ENCODE data around the gene TCIRG1. TPM values are rescaled to one million over a fixed set of nuclear protein-coding genes. Genes with fewer than 3 reads are reported as not detected.

The TCIRG1 gene
- total RNA-seq, 6 donors from 2014 or later = 141 to 919 (median 287) TPM

DNA sequence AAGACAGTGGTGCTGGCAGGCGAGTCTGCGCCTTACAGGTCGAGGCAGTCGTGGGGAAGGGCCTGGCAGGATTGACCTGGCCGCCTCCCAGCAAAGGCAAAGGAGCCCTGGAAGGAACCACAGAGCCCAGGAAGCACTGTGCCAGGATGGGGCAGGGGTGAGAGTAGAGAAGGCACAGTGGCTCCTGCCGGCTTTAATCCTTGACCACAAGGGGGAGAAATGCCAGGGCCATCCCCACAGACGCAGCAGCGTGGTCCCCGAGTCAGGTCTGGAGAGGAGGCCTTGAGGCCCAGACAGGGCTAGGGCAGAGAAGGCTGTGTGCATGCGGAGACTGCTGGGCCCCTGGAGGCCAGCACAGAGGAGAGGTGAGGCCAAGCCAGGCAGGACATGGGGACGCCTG lies 18.2 kb upstream of the TCIRG1 start:
- TF ChIP-seq, protein P1, sequence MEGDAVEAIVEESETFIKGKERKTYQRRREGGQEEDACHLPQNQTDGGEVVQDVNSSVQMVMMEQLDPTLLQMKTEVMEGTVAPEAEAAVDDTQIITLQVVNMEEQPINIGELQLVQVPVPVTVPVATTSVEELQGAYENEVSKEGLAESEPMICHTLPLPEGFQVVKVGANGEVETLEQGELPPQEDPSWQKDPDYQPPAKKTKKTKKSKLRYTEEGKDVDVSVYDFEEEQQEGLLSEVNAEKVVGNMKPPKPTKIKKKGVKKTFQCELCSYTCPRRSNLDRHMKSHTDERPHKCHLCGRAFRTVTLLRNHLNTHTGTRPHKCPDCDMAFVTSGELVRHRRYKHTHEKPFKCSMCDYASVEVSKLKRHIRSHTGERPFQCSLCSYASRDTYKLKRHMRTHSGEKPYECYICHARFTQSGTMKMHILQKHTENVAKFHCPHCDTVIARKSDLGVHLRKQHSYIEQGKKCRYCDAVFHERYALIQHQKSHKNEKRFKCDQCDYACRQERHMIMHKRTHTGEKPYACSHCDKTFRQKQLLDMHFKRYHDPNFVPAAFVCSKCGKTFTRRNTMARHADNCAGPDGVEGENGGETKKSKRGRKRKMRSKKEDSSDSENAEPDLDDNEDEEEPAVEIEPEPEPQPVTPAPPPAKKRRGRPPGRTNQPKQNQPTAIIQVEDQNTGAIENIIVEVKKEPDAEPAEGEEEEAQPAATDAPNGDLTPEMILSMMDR (IDR thresholded peaks at IDR 0.05) = peak in 4 of 6 experiments; percentile 11 to 56 (median 24)
- TF ChIP-seq POLR2AphosphoS5 (IDR thresholded peaks at IDR 0.05) (no peak), EP300 (IDR thresholded peaks at IDR 0.05) (no peak), POLR2A (IDR thresholded peaks at IDR 0.05) (no peak)
- H3K27ac ChIP-seq = peak overlapping the region in 3 of 4 donors; percentile 10 to 52 (median 12)
- peak; percentile 41 to 42 for ATAC-seq (ENCODE audit: low FRiP score in 2 of 2)

DNA sequence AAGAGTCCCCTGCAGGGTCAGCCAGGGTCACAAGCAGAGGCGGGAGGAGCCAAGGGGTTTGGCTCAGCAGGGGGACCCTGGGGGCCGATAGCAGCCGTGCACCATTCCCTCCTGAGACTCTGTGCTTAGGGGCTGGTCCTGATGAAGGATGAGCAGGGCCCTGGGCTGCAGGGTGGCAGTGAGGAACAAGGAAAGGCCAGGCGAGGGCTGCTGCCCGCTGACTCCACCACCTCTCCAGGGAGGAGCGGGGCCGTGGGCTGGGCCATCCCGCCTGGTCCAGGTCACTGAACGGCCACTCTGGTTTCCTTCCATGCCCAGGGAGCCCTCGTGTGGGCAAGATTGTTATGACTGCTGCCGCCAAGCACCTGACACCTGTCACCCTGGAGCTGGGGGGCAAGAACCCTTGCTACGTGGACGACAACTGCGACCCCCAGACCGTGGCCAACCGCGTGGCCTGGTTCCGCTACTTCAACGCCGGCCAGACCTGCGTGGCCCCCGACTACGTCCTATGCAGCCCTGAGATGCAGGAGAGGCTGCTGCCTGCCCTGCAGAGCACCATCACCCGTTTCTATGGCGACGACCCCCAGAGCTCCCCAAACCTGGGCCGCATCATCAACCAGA lies 17.5 kb upstream of the TCIRG1 start:
- no peaks in the 10 kb centered on the region for H3K27me3 ChIP-seq
- peaks cover 3 to 25% (median 18%) of the 10 kb centered on the region in 4 donors for H3K4me1 ChIP-seq
- 80 to 86% methylated on average over 3 to 15 of the region's 27 CpGs for WGBS, 2 donors
- ATAC-seq (ENCODE audit: low FRiP score in 2 of 2) = peak; percentile 32 to 51
- peak; percentile 67 to 79 for DNase-seq
- H3K36me3 ChIP-seq = peaks cover 0 to 45% (median 32%) of the 10 kb centered on the region in 4 donors
- no peaks in the 10 kb centered on the region for H3K9me3 ChIP-seq
- no peak overlapping the region for H3K4me3 ChIP-seq
- TF ChIP-seq EP300 (IDR thresholded peaks at IDR 0.05) = no peak
- TF ChIP-seq, protein P1 (IDR thresholded peaks at IDR 0.05) = peak; percentile 6 to 63 (median 38)
- H3K27ac ChIP-seq = peak overlapping the region in 2 of 4 donors; percentile 12 to 52

More for the DNA sequence above, 18.2 kb upstream of the TCIRG1 start:
- Histone ChIP-seq H3K36me3 (peaks cover 0 to 40% (median 27%) of the 10 kb centered on the region in 4 donors), H3K27me3 (no peaks in the 10 kb centered on the region), H3K9me3 (no peaks in the 10 kb centered on the region), H3K4me1 (peaks cover 3 to 32% (median 23%) of the 10 kb centered on the region in 4 donors), H3K4me3 (no peak overlapping the region)
- DNase-seq = peak; percentile 37 to 63
- 50 to 53% methylated on average over 11 of the region's 11 CpGs for WGBS, 2 donors

DNA sequence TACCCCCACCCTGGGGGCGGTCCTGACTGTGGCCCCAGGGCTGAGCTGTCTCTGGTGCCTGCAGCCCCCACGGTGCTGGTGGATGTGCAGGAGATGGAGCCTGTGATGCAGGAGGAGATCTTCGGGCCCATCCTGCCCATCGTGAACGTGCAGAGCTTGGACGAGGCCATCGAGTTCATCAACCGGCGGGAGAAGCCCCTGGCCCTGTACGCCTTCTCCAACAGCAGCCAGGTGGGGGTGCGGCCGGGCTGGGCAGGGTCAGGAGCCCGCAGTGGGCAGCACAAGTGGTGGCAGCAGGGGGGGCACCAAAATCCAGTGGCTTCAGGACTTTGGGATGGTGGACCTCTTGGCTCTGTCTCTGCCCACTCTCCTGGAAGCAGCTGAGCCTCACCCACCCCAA lies 16.3 kb upstream of the TCIRG1 start:
- Histone ChIP-seq H3K27ac (no peak overlapping the region), H3K27me3 (no peaks in the 10 kb centered on the region), H3K4me1 (peaks cover 0 to 15% (median 7%) of the 10 kb centered on the region in 4 donors), H3K9me3 (no peaks in the 10 kb centered on the region), H3K4me3 (no peak overlapping the region), H3K36me3 (peaks cover 0 to 55% (median 40%) of the 10 kb centered on the region in 4 donors)
- DNase-seq (peak in 1 of 2 donors; percentile 67), ATAC-seq (ENCODE audit: low FRiP score in 2 of 2) (no peak)
- WGBS, 2 donors = 88% methylated on average over 13 of the region's 13 CpGs; no CpG with 5 or more reads in 1 of the 2 donors
- TF ChIP-seq POLR2A (IDR thresholded peaks at IDR 0.05) = no peak
- no peak for TF ChIP-seq POLR2AphosphoS5 (IDR thresholded peaks at IDR 0.05)
- no peak for TF ChIP-seq EP300 (IDR thresholded peaks at IDR 0.05)
- TF ChIP-seq, protein P1 (IDR thresholded peaks at IDR 0.05) = no peak

DNA sequence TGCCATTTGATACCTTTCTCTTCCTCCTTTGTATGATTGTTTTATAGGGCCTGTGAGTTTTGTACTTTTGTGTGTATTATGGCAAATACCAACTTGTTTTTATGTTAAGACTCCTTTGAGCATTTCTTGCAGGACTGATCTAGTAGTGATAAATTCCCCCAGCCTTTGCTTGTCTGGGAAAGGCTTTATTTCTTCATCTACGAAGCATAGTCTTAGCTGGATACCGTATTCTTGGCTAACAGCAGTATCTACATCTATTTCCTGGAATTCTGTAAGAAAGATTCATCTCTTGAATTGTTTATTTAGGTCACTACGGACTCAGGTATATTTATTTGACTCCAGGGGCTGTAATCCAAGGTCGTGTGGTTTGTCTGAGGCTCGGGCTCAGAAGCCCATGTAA lies 14.3 kb upstream of the TCIRG1 start:
- peaks cover 0 to 61% (median 42%) of the 10 kb centered on the region in 4 donors for H3K36me3 ChIP-seq
- no peak for ATAC-seq (ENCODE audit: low FRiP score in 2 of 2)
- no peaks in the 10 kb centered on the region for H3K9me3 ChIP-seq
- 77 to 84% methylated on average over 5 of the region's 5 CpGs for WGBS, 2 donors
- peaks cover 2 to 16% (median 9%) of the 10 kb centered on the region in 4 donors for H3K4me1 ChIP-seq
- no peaks in the 10 kb centered on the region for H3K27me3 ChIP-seq
- TF ChIP-seq POLR2AphosphoS5 (IDR thresholded peaks at IDR 0.05) (no peak), POLR2A (IDR thresholded peaks at IDR 0.05) (no peak), EP300 (IDR thresholded peaks at IDR 0.05) (no peak)
- TF ChIP-seq, protein P1 (IDR thresholded peaks at IDR 0.05) = no peak
- no peak overlapping the region for H3K4me3 ChIP-seq
- no peak overlapping the region for H3K27ac ChIP-seq
- no peak for DNase-seq

DNA sequence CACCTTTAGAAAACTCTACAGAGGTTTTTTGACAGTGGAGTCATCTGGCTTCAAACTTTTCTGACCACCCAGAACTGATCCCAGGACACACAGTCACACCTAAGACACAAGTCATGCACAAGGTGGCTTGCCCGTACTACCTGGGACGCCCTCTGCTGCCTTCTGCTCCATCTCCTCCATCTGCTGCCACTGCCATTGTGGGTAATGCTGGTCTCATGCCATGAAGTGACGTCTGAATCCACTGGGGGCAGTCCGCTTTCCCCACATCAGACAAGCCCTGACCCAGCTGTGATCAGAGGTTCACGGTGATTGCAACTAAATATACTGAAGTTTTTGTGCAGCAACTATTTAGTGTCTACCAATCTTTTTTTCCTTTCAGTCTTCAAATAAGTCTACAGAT lies 13.8 kb upstream of the TCIRG1 start:
- Histone ChIP-seq H3K27ac (no peak overlapping the region), H3K27me3 (no peaks in the 10 kb centered on the region), H3K4me1 (peaks cover 5 to 17% (median 11%) of the 10 kb centered on the region in 4 donors), H3K9me3 (no peaks in the 10 kb centered on the region), H3K36me3 (peaks cover 0 to 56% (median 41%) of the 10 kb centered on the region in 4 donors), H3K4me3 (no peak overlapping the region)
- WGBS, 2 donors = 86 to 90% methylated on average over 5 of the region's 5 CpGs
- ATAC-seq (ENCODE audit: low FRiP score in 2 of 2) (no peak), DNase-seq (no peak)
- TF ChIP-seq POLR2AphosphoS5 (IDR thresholded peaks at IDR 0.05) = no peak
- TF ChIP-seq EP300 (IDR thresholded peaks at IDR 0.05) = no peak
- TF ChIP-seq POLR2A (IDR thresholded peaks at IDR 0.05) = no peak
- TF ChIP-seq, protein P1 (IDR thresholded peaks at IDR 0.05) = no peak

Data from upper lobe of left lung (tissue), 6 donors.